ENCODE measurements around the gene MTG2.

DNA sequence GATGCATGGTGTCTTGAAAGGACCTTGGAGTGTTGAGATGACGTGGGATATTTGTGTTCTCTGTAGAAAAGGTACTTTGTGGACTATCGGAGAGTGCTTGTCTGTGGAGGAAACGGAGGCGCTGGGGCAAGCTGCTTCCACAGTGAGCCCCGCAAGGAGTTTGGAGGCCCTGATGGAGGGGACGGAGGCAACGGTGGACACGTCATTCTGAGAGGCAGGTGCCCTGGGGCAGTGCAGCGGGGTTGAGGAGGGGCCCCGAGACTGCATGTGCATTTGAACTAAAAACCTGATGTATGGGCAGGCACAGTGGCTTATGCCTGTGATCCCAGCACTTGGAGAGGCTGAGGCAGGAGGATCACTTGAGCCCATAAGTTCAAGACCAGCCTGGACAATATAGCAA is 12.9 kb downstream of the MTG2 start:
- TF ChIP-seq, protein P1, sequence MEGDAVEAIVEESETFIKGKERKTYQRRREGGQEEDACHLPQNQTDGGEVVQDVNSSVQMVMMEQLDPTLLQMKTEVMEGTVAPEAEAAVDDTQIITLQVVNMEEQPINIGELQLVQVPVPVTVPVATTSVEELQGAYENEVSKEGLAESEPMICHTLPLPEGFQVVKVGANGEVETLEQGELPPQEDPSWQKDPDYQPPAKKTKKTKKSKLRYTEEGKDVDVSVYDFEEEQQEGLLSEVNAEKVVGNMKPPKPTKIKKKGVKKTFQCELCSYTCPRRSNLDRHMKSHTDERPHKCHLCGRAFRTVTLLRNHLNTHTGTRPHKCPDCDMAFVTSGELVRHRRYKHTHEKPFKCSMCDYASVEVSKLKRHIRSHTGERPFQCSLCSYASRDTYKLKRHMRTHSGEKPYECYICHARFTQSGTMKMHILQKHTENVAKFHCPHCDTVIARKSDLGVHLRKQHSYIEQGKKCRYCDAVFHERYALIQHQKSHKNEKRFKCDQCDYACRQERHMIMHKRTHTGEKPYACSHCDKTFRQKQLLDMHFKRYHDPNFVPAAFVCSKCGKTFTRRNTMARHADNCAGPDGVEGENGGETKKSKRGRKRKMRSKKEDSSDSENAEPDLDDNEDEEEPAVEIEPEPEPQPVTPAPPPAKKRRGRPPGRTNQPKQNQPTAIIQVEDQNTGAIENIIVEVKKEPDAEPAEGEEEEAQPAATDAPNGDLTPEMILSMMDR (IDR thresholded peaks at IDR 0.05; ENCODE audit: low read length) = no peak
- no peak for TF ChIP-seq EZH2phosphoT487 (IDR thresholded peaks at IDR 0.05; ENCODE audit: low read length)

All from MM.1S (cell line).